HEK293 (cell line): Measurements from ENCODE around the gene MTFMT.

Experiments used
- ATF2 ChIP-seq: fragments of 450-650 bp; formaldehyde crosslinking; IDR thresholded peaks from 2 replicates; pipeline ENCODE4 v1.5.1; 2016; ENCODE audit warnings: missing biosample characterization, missing genetic modification characterization, low read depth
- CTCF ChIP-seq: fragments of 450-650 bp; formaldehyde crosslinking; IDR thresholded peaks from 2 replicates; pipeline ENCODE4 v1.5.1; 2016; ENCODE audit warnings: missing biosample characterization, missing genetic modification characterization
- ZNF488 ChIP-seq: fragments of 450-650 bp; formaldehyde crosslinking; IDR thresholded peaks from 2 replicates; pipeline ENCODE4 v1.5.1; 2016; ENCODE audit warnings: missing biosample characterization, missing genetic modification characterization

- TF ChIP-seq ATF2 (tag by site-specific recombination) (no peak), CTCF (tag by site-specific recombination) (no peak), ZNF488 (tag by site-specific recombination) (no peak)
Measured at GRCh38 chr15:64993290-64993689, 36.1 kb downstream of the MTFMT start.
